Activated T-helper 17 cell treated with anti-CD3 and anti-CD28 coated beads, Interleukin-2, amount 50 U/mL, for 72 hours (primary cell): ENCODE data around the gene PTPDC1. TPM values are rescaled to one million over a fixed set of nuclear protein-coding genes. Genes with fewer than 3 reads are reported as not detected.
"Not testable (repeated sequence)": the region's sequence is repeated elsewhere in the genome, so short reads cannot be mapped to it uniquely, and the experiment has no call there.

Source experiments
- ATAC-seq: fragments of 150-1000 bp; cut with Tn5 transposase; replicated peaks from 2 replicates; pipeline ENCODE4 v1.10.0; 2021; ENCODE audit warnings: mild to moderate bottlenecking, moderate library complexity
- H3K27ac Mint-ChIP-seq: one replicate; pipeline ENCODE4 v1.8.0; 2022; ENCODE audit warnings: mixed read lengths
- H3K27me3 Mint-ChIP-seq: one replicate; pipeline ENCODE4 v1.8.0; 2022; ENCODE audit warnings: mixed read lengths
- H3K36me3 Mint-ChIP-seq: one replicate; pipeline ENCODE4 v1.8.0; 2022; ENCODE audit warnings: low read depth, mild to moderate bottlenecking, mixed read lengths
- H3K4me1 Mint-ChIP-seq: one replicate; pipeline ENCODE4 v1.8.0; 2022; ENCODE audit warnings: mixed read lengths
- H3K4me3 Mint-ChIP-seq: one replicate; pipeline ENCODE4 v1.8.0; 2022; ENCODE audit warnings: mild to moderate bottlenecking, mixed read lengths
- H3K9me3 Mint-ChIP-seq: one replicate; pipeline ENCODE4 v1.8.0; 2022; ENCODE audit warnings: mixed read lengths
- total RNA-seq, 2 donors: library from RNA; stranded (reverse); gene quantifications; one replicate each; pipeline ENCODE4 v1.2.3, GENCODE V29; 2022

PTPDC1 gene
- total RNA-seq, 2 donors from 2014 or later = 5.8 to 6.2 TPM

DNA sequence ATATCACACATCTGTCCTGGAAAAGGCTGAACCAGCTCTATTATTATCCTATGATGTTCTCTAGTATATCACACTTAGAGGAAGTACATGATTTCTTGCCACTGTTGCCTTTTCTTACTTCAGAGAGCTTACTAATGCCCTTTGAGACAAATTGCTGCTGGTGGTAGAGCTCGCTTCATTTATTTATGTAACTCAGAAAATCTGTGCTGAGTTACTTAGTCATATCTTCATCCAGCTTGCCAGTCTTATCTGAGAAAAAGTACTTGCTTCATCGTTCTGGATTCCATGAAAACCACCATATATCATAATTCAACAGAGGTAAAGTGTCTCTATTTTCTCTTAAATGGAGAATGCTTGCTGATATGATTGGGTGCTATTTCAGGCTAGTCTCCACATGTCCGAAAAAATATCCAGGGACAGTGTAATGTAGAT lies 26.6 kb downstream of the PTPDC1 start:
- H3K9me3 Mint-ChIP-seq = no peaks in the 10 kb centered on the region

DNA sequence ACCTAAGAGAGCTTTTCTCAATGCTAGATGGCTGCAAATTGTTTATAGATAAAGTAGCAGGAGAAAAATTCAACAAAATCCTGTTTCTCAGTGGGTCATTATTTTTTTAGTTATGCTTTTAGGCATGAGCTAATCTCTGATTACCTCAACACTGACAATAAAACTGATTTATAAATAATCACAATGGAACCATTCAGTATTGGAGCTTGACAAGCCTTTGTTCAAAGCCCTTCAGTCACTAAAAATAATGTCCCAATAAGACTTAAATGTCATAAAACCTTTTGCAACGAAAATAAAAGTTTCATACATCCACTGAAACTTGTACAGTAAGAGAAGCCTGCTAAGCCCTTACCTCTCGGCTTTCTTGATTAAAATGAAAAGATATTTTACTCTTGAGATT lies 27.2 kb downstream of the PTPDC1 start:
- no peak for ATAC-seq
- H3K4me3 Mint-ChIP-seq = no peak overlapping the region
- H3K4me1 Mint-ChIP-seq = no peaks in the 10 kb centered on the region

More for the DNA sequence above, 26.6 kb downstream of the PTPDC1 start:
- Mint-ChIP-seq H3K27ac (no peak overlapping the region), H3K36me3 (no peaks in the 10 kb centered on the region), H3K27me3 (no peaks in the 10 kb centered on the region), H3K4me1 (no peaks in the 10 kb centered on the region), H3K4me3 (no peak overlapping the region)
- ATAC-seq = no peak

DNA sequence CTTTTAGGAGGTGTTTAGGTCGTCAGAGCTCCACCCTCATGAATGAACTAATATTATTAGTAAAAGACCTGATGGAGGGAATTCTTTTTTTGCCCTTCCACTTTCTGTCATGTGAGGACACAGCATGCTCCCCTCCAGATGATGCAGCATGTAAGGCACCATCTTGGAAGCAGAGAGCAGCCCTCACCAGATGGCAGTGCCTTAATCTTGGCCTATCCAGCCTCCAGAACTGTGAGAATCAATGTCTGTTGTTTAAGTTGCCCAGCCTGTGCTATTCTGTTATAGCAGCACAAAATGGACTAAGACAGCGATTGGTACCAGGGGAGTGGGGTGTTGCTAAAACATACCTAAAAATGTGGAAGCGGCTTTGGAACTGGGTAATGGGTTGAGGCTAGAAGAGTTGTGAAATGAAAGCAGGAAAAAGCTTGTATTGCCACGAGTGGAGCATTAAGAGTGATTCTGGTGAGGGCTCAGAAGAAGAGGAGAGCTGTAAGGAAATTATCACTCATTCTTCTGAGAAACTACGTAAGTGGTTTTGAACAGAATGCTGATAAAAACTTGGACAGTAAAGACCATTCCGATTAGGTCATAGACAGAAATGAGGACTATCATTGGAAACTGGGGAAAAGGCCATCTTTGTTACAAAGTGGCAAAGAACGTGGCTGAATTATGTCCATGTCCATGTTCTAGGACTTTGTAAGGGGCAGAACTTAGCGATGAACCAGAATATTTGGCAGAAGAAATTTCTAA lies 28.6 kb downstream of the PTPDC1 start:
- ATAC-seq = no peak
- Mint-ChIP-seq H3K4me1 (no peaks in the 10 kb centered on the region), H3K4me3 (no peak overlapping the region), H3K36me3 (no peaks in the 10 kb centered on the region), H3K27me3 (no peaks in the 10 kb centered on the region), H3K9me3 (no peaks in the 10 kb centered on the region), H3K27ac (no peak overlapping the region)

More for the DNA sequence above, 27.2 kb downstream of the PTPDC1 start:
- Mint-ChIP-seq H3K27me3 (no peaks in the 10 kb centered on the region), H3K9me3 (no peaks in the 10 kb centered on the region), H3K36me3 (no peaks in the 10 kb centered on the region), H3K27ac (no peak overlapping the region)

DNA sequence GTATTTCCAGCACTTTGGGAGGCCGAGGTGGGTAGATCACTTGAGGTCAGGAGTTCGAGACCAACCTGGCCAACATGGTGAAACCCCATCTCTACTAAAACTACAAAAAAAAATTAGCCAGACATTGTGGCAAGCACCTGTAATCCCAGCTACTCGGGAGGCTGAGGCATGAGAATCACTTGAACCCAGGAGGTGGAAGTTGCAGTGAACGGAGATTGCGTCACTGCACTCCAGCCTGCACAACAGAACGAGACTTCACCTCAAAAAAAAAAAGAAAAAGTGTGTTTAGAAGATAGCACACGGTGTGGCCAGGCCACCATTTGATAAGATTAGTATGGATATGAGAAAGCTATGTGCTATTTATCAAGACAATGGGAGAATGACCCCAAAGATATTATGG lies 35.8 kb downstream of the PTPDC1 start:
- not testable (repeated sequence) for H3K9me3 Mint-ChIP-seq, H3K4me1 Mint-ChIP-seq, ATAC-seq, H3K27ac Mint-ChIP-seq, H3K27me3 Mint-ChIP-seq, H3K4me3 Mint-ChIP-seq, H3K36me3 Mint-ChIP-seq

DNA sequence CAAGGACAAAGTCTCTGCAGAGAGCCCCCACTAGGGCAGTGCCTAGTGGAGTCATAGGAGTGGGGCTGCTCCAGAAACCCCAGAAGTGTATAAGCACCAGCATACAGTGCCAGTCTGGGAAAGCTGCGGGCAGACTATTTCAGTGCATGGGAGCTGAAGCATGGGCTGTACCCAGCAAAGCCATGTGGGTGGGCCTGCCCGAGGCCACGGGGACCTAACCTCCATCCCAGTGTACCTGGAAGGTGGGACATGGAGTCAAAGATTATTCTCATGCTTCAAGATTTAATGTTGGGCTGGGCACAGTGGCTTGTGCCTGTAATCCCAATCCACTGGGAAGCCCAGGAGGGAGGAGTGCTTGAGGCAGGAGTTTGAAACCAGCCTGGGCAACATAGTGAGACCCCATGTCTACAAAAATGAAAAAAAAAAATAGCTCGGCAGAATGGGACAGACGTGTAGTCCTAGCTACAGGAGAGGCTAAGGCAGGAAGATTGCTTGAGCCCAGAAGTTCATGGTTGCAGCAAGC lies 36.7 kb downstream of the PTPDC1 start:
- Mint-ChIP-seq H3K27me3 (no peaks in the 10 kb centered on the region), H3K4me1 (no peaks in the 10 kb centered on the region), H3K4me3 (no peak overlapping the region), H3K36me3 (no peaks in the 10 kb centered on the region), H3K27ac (no peak overlapping the region), H3K9me3 (no peaks in the 10 kb centered on the region)
- ATAC-seq = no peak

DNA sequence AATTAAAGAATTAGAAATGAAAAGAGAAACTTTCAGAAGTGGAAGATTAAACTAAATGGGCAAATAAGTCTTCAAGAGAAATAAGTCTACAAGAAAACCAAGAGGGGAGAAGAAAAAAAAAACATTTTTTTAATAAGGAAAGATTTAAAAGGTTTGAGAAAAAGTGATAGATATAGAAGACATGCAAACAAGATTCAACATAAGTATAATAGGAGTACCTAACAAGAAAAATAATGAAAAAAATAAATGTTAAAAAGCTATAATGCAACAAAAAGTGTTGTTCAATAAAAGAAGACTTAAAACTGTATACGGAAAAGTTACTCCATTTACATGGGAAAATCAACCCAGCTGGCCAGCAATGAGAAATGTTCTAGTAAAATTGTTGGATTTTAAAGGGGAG lies 42.6 kb downstream of the PTPDC1 start:
- no peaks in the 10 kb centered on the region for H3K4me1 Mint-ChIP-seq
- H3K27me3 Mint-ChIP-seq = peaks cover 9% of the 10 kb centered on the region
- no peak overlapping the region for H3K4me3 Mint-ChIP-seq
- no peaks in the 10 kb centered on the region for H3K36me3 Mint-ChIP-seq
- no peak overlapping the region for H3K27ac Mint-ChIP-seq
- peaks cover 10% of the 10 kb centered on the region for H3K9me3 Mint-ChIP-seq
- no peak for ATAC-seq

DNA sequence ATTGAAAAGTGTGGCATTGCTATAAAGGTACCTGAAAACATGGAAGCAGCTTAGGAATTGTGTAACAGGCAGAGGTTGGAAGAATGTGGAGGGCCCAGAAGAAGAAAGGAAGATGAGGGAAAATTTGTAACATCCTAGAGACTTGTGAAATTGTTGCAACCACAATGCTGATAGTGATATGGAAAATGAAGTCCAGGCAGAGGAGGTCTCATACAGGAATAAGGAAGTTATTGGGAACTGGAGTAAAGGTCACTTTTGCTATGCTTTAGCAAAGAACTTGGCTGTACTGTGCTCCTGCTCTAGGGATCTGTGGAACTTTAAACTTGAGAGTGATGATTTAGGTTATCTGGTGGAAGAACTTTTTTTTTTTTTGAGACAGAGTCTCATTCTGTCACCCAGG lies 43.5 kb downstream of the PTPDC1 start:
- H3K4me3 Mint-ChIP-seq = no peak overlapping the region
- H3K27ac Mint-ChIP-seq = no peak overlapping the region
- H3K36me3 Mint-ChIP-seq = no peaks in the 10 kb centered on the region
- no peak for ATAC-seq
- H3K4me1 Mint-ChIP-seq = no peaks in the 10 kb centered on the region
- H3K27me3 Mint-ChIP-seq = peaks cover 9% of the 10 kb centered on the region
- H3K9me3 Mint-ChIP-seq = peaks cover 10% of the 10 kb centered on the region

DNA sequence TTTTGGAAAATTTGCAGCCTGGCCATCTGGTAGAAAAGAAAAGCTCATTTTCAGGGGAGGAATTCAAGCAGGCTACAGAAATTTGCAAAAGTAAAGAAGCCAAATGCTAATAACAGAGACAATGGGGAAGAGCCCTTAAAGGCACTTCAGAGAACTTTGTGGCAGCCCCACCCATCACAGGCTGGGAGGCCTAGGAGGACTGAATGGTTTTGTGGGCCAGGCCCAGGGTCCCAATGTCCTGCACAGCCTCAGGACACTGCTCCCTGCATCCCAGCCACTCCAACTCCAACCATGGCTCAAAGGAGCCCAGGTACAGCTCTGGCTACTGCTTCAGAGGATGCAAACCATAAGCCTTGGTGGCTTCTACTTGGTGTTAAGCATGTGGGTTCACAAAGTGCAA lies 44.3 kb downstream of the PTPDC1 start:
- Mint-ChIP-seq H3K9me3 (peaks cover 10% of the 10 kb centered on the region), H3K4me1 (no peaks in the 10 kb centered on the region), H3K27ac (no peak overlapping the region), H3K4me3 (no peak overlapping the region), H3K27me3 (peaks cover 9% of the 10 kb centered on the region), H3K36me3 (no peaks in the 10 kb centered on the region)
- ATAC-seq = no peak

DNA sequence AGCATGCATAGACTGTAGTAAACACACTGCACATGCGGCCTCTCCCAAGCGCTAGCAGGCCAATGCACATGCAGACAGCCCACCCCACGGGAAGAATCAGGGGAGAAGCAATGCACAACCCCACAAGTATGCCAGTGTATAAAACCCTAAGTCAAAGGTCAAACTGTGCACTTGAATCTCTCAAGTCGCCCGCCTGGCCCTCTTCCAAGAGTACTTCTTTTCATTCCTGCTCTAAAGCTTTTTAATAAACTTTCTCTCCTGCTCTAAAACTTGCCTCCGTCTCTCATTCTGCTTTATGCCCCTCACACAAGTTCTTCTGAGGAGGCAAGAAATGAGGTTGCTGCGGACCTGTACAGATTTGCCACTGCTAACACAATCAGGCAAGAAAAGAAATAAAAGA lies 50.4 kb downstream of the PTPDC1 start:
- Mint-ChIP-seq H3K36me3 (no peaks in the 10 kb centered on the region), H3K4me1 (no peaks in the 10 kb centered on the region), H3K27ac (no peak overlapping the region), H3K9me3 (peaks cover 3% of the 10 kb centered on the region), H3K27me3 (peaks cover 4% of the 10 kb centered on the region), H3K4me3 (no peak overlapping the region)
- no peak for ATAC-seq

DNA sequence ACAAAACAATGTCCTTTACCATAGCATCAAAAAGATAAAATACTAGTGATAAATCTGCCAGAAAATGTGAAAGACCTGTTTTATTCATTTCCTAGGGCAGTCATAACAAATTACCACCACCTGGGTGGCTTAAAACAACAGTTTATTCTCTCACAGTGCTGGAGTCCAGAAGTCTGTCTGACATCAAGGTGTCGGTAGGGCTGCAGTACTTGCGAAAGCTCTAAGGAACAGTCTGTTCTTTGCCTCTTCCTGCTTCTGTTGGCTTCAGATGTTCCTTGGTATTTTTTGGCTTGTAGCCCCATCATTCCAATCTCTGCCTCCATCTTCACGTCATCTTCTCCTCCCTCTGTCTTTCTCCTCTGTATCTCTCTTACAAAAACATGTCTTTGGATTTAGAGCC lies 51.0 kb downstream of the PTPDC1 start:
- ATAC-seq = no peak
- H3K36me3 Mint-ChIP-seq = no peaks in the 10 kb centered on the region
- H3K27me3 Mint-ChIP-seq = peaks cover 4% of the 10 kb centered on the region
- H3K4me3 Mint-ChIP-seq = no peak overlapping the region
- no peak overlapping the region for H3K27ac Mint-ChIP-seq
- H3K4me1 Mint-ChIP-seq = no peaks in the 10 kb centered on the region
- no peaks in the 10 kb centered on the region for H3K9me3 Mint-ChIP-seq

DNA sequence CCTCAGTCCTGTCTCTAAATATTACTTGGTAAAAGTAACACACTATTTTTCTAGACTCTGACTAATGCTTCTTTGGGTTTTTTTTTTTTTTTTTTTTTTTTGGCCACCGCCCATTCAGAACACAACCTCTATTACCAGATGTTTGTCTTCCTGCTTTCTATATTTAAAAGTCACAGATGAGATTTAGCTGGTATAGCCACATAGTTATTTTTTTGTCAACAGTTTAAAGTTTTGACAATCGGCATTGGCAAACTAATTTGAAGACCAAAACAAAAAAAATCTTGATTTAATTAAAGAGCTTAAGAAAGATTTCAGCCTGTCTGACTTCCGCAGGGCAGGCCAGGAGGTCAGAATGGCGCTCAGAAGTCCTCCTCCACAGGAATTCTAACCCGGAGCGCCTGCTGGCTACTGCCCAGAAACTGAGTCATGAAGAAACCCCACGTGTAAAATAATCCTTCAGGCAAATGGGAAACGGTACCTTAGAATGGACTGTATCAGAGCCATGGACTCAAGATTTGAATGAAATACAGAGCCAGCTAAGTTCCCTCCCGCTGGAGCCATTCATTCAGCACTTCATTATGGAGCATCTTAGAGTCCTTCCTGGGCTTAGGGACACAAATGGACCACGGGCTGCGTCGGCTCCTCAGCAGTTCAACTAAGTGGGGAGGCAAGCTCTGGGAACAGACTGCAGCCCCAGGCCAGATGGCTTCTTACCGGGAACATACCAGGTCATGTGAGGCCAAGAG lies 55.6 kb downstream of the PTPDC1 start:
- Mint-ChIP-seq H3K9me3 (no peaks in the 10 kb centered on the region), H3K27ac (no peak overlapping the region), H3K27me3 (no peaks in the 10 kb centered on the region), H3K4me1 (no peaks in the 10 kb centered on the region), H3K36me3 (no peaks in the 10 kb centered on the region), H3K4me3 (no peak overlapping the region)
- no peak for ATAC-seq

DNA sequence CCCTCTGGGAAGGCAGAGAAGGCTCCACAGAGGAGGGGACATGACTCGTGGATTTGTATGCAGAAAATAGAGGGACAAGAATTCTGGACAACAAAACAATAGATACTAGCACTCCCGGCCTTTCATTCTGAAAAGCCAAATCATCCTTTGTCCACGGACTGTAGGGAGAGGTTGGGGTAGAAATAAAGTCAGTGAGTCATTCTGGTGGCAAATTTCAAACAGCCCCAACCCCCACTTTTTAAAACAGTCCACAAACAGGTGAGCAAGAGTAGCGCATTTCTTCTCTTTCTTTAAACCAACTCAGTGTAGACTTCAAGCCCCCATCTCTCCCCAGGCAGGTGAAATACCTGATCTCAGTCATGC lies 56.1 kb downstream of the PTPDC1 start:
- Mint-ChIP-seq H3K36me3 (no peaks in the 10 kb centered on the region), H3K27ac (no peak overlapping the region), H3K4me3 (no peak overlapping the region), H3K4me1 (no peaks in the 10 kb centered on the region), H3K27me3 (no peaks in the 10 kb centered on the region), H3K9me3 (no peaks in the 10 kb centered on the region)
- no peak for ATAC-seq

DNA sequence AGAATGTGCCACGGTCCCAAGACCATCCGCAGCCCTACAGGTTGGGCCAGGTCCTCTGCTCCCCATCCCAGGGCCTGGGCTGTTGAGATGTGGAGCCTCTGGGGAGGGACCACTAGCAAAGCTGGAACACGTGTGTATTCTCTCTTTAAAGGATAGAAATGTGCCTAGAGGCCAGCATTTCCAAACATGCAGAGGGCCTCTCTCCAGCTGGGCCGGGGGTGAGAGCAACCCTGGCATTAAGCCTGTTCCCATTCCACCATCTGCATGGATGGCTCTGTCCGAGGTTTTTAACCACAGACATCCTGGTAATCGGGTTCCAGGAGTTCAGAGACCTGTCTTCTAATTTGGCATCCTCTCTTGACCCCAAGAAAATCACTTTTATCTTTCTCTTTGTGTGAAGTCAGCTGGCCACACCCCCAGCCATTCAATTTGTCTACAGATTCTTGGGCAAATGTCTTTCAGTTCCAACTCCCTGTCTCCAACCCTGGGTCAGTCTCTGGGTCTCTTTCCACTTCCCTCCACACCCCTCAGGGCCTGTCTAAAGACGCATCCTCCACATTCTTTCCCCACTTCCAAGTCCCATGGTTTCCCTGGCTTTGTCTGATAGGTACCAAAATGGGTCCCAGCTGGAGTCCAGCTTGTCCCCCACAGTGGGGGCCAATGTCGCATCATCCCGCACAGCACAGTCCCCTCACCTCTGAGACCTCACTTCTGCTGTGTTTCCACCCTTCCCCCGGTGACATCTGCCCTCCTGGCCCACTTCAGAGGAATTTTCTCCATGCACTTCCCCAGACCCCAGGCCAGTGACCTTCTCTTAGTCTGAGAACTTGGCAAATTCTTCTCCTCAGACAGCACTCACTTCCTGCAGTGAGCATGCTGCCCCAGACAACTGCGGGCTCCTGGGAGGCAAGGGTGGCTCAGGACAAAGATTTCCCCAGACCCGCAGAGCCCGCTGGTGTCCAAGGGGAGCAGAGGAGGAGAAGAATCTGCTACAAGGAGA lies 56.8 kb downstream of the PTPDC1 start:
- H3K4me3 Mint-ChIP-seq = no peak overlapping the region
- H3K27me3 Mint-ChIP-seq = no peaks in the 10 kb centered on the region
- H3K4me1 Mint-ChIP-seq = no peaks in the 10 kb centered on the region
- no peaks in the 10 kb centered on the region for H3K36me3 Mint-ChIP-seq
- H3K9me3 Mint-ChIP-seq = no peaks in the 10 kb centered on the region
- no peak for ATAC-seq
- no peak overlapping the region for H3K27ac Mint-ChIP-seq

DNA sequence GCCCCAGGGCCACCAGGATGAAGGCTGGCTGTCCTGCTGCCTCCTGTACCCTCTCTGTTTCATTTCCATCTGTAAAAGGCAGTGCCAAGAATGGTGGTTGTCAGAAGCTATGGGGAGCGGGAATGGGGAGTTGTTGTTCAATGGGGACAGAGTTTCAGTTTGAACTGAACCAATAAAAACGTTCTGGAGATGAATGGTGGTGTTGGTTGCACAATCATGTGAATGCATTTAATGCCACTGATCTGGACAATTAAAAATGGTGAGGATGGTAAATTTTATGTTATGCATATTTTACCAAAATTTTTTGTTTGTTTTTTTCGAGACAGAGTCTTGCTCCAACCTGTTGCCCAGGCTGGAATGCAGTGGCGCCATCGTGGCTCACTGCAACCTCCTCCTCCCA lies 58.1 kb downstream of the PTPDC1 start:
- no peak for ATAC-seq
- H3K9me3 Mint-ChIP-seq = no peaks in the 10 kb centered on the region

More for the DNA sequence above, 58.1 kb downstream of the PTPDC1 start:
- Mint-ChIP-seq H3K36me3 (no peaks in the 10 kb centered on the region), H3K4me1 (no peaks in the 10 kb centered on the region), H3K4me3 (no peak overlapping the region), H3K27me3 (no peaks in the 10 kb centered on the region), H3K27ac (no peak overlapping the region)
